ENCODE results near the gene RGN. TPM values are rescaled to one million over a fixed set of nuclear protein-coding genes. Genes with fewer than 3 reads are reported as not detected.

RGN gene
- total RNA-seq, 1 experiment from 2014 or later: not detected

DNA sequence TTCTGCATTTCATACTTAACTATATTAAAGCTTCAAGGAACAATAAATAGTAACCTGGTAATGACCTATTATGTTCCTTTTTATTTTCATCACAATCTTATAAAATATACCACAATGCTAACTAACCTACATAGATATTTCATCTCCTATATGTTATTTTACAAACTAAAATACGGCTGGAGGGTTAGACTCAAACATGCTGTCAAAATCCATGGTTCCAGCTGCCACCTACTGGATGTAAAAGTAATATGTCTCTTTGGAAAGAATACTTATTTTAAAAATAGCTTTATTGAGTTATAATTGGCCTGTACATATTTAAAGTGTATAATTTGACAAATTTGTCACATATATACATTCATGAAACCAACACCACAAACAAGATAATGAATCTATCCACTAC is 15.0 kb downstream of the RGN start:
- BruUV-seq (replicated peaks): no TSS peak
- no peaks in the 10 kb centered on the region for H3K36me3 ChIP-seq (ENCODE audit: low read depth, low read length)
- TF ChIP-seq EZH2phosphoT487 (IDR thresholded peaks at IDR 0.05; ENCODE audit: borderline replicate concordance, low read length): no peak
- TF ChIP-seq, protein P1, sequence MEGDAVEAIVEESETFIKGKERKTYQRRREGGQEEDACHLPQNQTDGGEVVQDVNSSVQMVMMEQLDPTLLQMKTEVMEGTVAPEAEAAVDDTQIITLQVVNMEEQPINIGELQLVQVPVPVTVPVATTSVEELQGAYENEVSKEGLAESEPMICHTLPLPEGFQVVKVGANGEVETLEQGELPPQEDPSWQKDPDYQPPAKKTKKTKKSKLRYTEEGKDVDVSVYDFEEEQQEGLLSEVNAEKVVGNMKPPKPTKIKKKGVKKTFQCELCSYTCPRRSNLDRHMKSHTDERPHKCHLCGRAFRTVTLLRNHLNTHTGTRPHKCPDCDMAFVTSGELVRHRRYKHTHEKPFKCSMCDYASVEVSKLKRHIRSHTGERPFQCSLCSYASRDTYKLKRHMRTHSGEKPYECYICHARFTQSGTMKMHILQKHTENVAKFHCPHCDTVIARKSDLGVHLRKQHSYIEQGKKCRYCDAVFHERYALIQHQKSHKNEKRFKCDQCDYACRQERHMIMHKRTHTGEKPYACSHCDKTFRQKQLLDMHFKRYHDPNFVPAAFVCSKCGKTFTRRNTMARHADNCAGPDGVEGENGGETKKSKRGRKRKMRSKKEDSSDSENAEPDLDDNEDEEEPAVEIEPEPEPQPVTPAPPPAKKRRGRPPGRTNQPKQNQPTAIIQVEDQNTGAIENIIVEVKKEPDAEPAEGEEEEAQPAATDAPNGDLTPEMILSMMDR (conservative IDR thresholded peaks at IDR 0.05; ENCODE audit: low read depth, low read length): peak; percentile 69
- H3K9me3 ChIP-seq (ENCODE audit: low read length): no peaks in the 10 kb centered on the region
- H3K4me2 ChIP-seq (ENCODE audit: low read length): no peak overlapping the region
- H4K20me1 ChIP-seq (ENCODE audit: low read length): no peaks in the 10 kb centered on the region
- ChIA-PET POLR2A (ENCODE audit: unreplicated experiment) (no interaction called here), CTCF (interaction anchor here (0.6 to 1.1 kb wide), 8 partner anchors 26 to 442 kb away, joined by 3 to 5 read pairs (median 3); partner anchors contain the start of gene RBM10)
- peak overlapping the region; percentile 24; the same call in 1 of the 2 replicates for H2AFZ ChIP-seq (ENCODE audit: low read length)
- H3K27ac ChIP-seq (ENCODE audit: low read length): no peak overlapping the region
- H3K79me2 ChIP-seq (ENCODE audit: low read length): no peaks in the 10 kb centered on the region
- no peak overlapping the region for H3K9ac ChIP-seq (ENCODE audit: low read length)
- no peaks in the 10 kb centered on the region for H3F3A ChIP-seq (ENCODE audit: low read length, unreplicated experiment)
- H3K9me2 ChIP-seq (replicated peaks; ENCODE audit: low read length): no peaks in the 10 kb centered on the region
- intact Hi-C loops (cut with micrococcal nuclease): loop anchor here (1.0 to 5.0 kb wide), 5 partner anchors 46 to 290 kb away; no protein-coding TSS in a partner anchor
- no peak overlapping the region for H3K4me3 ChIP-seq (ENCODE audit: low read length)
- ATAC-seq (no peak), DNase-seq (peak; percentile 54)
- no peaks in the 10 kb centered on the region for H3K4me1 ChIP-seq (ENCODE audit: insufficient read depth, low read length)
- no peaks in the 10 kb centered on the region for H3K27me3 ChIP-seq (ENCODE audit: low read length)

DNA sequence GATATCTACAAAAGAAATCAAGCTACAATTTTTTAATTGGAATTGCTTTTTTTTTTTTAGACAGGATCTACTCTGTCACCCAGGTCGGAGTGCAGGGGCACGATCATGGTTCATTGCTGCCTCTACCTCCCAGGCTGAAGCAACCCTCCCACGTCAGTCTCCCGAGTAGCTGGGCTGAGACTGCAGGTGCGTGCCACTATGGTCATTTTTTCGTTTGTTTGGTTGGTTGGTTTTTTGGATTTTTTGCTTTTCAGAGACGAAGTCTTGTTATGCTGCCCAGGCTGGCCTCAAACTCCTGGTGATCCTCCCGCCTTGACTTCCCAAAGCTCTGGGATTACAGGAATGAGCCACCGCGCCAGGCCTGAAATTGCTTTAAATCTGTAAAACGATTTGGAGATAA is 15.6 kb downstream of the RGN start:
- no peaks in the 10 kb centered on the region for H3F3A ChIP-seq (ENCODE audit: low read length, unreplicated experiment)

DNA sequence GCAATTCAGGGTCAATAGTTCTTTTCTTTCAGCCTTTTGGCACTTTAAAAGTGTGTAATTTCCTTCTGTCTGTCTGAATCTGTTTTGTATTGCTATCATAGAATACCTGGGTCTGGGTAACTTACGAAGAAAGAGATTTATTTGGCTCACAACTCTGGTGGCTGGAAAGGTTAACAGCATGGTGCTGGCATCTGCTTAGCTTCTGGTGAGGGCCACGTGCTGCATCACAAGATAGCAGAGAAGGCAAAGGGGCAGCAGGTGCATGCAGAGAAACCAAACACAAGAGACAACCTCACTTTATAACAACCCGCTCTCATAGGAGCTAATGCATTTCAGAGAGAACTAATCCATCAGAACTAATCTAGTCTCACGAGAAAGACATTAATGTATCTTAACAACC is 18.8 kb downstream of the RGN start:
- DNase-seq: no peak
- CTCF ChIA-PET: no interaction called here
- POLR2A ChIA-PET (ENCODE audit: unreplicated experiment): no interaction called here

More for the DNA sequence above, 15.6 kb downstream of the RGN start:
- no TSS peak for BruUV-seq (replicated peaks)
- no peaks in the 10 kb centered on the region for H3K9me3 ChIP-seq (ENCODE audit: low read length)
- H4K20me1 ChIP-seq (ENCODE audit: low read length): no peaks in the 10 kb centered on the region
- ChIA-PET POLR2A (ENCODE audit: unreplicated experiment) (no interaction called here), CTCF (interaction anchor here (0.6 to 1.1 kb wide), 7 partner anchors 25 to 443 kb away, joined by 3 to 5 read pairs (median 3); partner anchors contain the start of gene RBM10)
- H3K36me3 ChIP-seq (ENCODE audit: low read depth, low read length): no peaks in the 10 kb centered on the region
- ATAC-seq: no peak
- intact Hi-C loops (cut with micrococcal nuclease): loop anchor here (1.0 to 5.0 kb wide), 5 partner anchors 47 to 291 kb away; no protein-coding TSS in a partner anchor
- H3K27me3 ChIP-seq (ENCODE audit: low read length): no peaks in the 10 kb centered on the region
- DNase-seq: no peak
- H3K27ac ChIP-seq (ENCODE audit: low read length): no peak overlapping the region
- no peak overlapping the region for H3K4me3 ChIP-seq (ENCODE audit: low read length)
- no peaks in the 10 kb centered on the region for H3K9me2 ChIP-seq (replicated peaks; ENCODE audit: low read length)
- H3K4me1 ChIP-seq (ENCODE audit: insufficient read depth, low read length): no peaks in the 10 kb centered on the region
- no peak overlapping the region for H3K9ac ChIP-seq (ENCODE audit: low read length)
- no peak overlapping the region for H2AFZ ChIP-seq (ENCODE audit: low read length)
- H3K79me2 ChIP-seq (ENCODE audit: low read length): no peaks in the 10 kb centered on the region
- H3K4me2 ChIP-seq (ENCODE audit: low read length): no peak overlapping the region
- TF ChIP-seq, protein P1 (conservative IDR thresholded peaks at IDR 0.05; ENCODE audit: low read depth, low read length): no peak
- no peak for TF ChIP-seq EZH2phosphoT487 (IDR thresholded peaks at IDR 0.05; ENCODE audit: borderline replicate concordance, low read length)
- TF ChIP-seq EZH2 (IDR thresholded peaks at IDR 0.05; ENCODE audit: low read length, unreplicated experiment): no peak

More for the DNA sequence above, 18.8 kb downstream of the RGN start:
- Histone ChIP-seq H4K20me1 (ENCODE audit: low read length) (no peaks in the 10 kb centered on the region), H2AFZ (ENCODE audit: low read length) (no peak overlapping the region), H3K9me2 (replicated peaks; ENCODE audit: low read length) (no peaks in the 10 kb centered on the region), H3K9ac (ENCODE audit: low read length) (no peak overlapping the region), H3K4me1 (ENCODE audit: insufficient read depth, low read length) (no peaks in the 10 kb centered on the region), H3K27me3 (ENCODE audit: low read length) (no peaks in the 10 kb centered on the region), H3K4me2 (ENCODE audit: low read length) (no peak overlapping the region), H3K9me3 (ENCODE audit: low read length) (no peaks in the 10 kb centered on the region), H3K27ac (ENCODE audit: low read length) (no peak overlapping the region), H3F3A (ENCODE audit: low read length, unreplicated experiment) (no peaks in the 10 kb centered on the region), H3K79me2 (ENCODE audit: low read length) (no peaks in the 10 kb centered on the region), H3K36me3 (ENCODE audit: low read depth, low read length) (no peaks in the 10 kb centered on the region), H3K4me3 (ENCODE audit: low read length) (no peak overlapping the region)
- no TSS peak for BruUV-seq (replicated peaks)
- no peak for TF ChIP-seq EZH2phosphoT487 (IDR thresholded peaks at IDR 0.05; ENCODE audit: borderline replicate concordance, low read length)
- TF ChIP-seq, protein P1 (conservative IDR thresholded peaks at IDR 0.05; ENCODE audit: low read depth, low read length): no peak
- no peak for TF ChIP-seq EZH2 (IDR thresholded peaks at IDR 0.05; ENCODE audit: low read length, unreplicated experiment)
- intact Hi-C loops (cut with micrococcal nuclease): no loop called here
- no peak for ATAC-seq

All from PC-3 (cell line).